ENCODE results near the gene MRPL24.
A peak's percentile ranks its signal among the peaks of the same experiment; 100 is the strongest.

MRPL24 gene

DNA sequence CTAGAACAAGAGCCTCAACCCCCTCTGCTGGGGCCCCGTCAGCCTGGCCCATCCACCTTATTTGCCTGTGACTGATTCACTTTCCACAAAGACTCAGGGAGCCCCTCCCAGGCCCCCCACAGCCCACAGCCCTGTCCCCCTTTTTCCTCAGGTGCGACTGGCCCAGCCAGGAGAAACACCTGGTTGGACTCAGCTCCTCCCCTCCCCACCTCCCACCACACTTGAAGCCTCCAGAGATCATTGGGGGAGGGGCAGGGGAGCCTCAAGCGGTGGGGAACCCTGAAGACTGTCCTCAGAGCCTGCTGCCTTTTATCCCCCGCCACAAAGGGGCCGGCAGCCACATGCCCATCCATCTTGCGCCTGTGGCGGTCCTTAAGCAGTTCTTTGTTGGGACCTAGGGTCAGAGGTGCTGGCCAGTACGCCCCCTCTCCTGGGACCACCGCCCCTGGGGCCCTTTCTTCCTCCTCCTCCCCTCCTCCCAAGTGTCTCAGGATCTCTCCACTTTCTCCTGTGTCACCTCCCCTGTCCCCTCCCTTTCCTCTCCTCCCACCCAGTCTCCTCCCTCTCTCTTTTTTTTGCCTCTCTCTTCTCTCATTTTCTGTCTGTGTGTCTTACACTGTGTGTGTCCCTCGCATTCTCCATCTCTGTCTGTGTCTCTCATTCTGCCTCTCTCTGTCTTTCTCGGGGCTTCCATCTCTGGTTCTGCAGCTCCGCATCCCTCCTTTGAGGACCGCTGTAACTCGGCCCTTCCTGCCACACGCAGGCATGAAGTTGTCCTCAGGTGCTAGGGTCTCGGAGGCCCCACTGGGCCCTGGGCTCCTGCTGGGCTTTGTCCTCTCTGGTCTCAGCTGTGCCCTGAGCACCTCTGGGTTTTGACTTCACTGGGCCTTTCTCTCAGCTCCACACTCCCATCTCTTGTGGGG is 47.7 kb downstream of the MRPL24 start:
- Histone ChIP-seq H3K36me3 (ENCODE audit: control insufficient read depth in 2 of 2, insufficient read depth in 2 of 2, low read length in 2 of 2) (no peaks in the 10 kb centered on the region), H3K9me3 (ENCODE audit: control insufficient read depth in 2 of 2, low read length in 2 of 2) (no peaks in the 10 kb centered on the region), H3K9ac (ENCODE audit: low read depth in 1 of 2, low read length in 2 of 2) (no peak overlapping the region), H3K27me3 (ENCODE audit: control insufficient read depth in 2 of 2, insufficient read depth in 2 of 2, low read length in 2 of 2) (peaks cover 27 to 34% of the 10 kb centered on the region in 2 donors), H3K4me1 (ENCODE audit: control insufficient read depth in 2 of 2, insufficient read depth in 2 of 2, low read length in 2 of 2) (peaks cover 0 to 21% of the 10 kb centered on the region in 2 donors), H3K27ac (ENCODE audit: low read depth in 2 of 2, low read length in 2 of 2) (no peak overlapping the region), H3K4me3 (ENCODE audit: low read length in 2 of 2) (no peak overlapping the region)

DNA sequence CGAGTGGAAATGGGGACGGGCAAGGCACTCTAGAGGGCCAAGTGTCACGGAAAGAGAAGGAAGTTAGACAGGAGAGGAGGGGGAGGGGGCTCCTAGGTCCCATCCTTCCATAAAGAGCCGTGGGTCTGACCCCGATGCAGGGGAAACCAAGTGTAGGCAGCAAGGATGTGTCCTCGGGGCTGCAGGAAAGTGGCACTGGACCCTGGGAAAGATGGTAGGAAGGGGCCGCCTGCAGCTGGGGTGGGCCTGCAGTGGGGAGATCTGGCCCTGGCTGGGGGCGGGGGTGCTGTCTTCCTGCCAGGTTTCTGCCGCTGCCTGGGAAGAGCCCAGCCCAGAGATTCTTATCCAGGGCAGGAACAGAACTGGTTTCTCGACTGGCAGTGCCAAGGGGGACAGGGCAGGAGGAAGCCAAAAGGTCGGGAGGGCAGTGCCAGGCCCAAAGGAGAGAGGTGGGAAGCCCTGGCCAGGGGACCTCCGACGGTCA is 48.4 kb downstream of the MRPL24 start:
- Histone ChIP-seq H3K36me3 (ENCODE audit: control insufficient read depth in 2 of 2, insufficient read depth in 2 of 2, low read length in 2 of 2) (no peaks in the 10 kb centered on the region), H3K27me3 (ENCODE audit: control insufficient read depth in 2 of 2, insufficient read depth in 2 of 2, low read length in 2 of 2) (peaks cover 27 to 34% of the 10 kb centered on the region in 2 donors), H3K27ac (ENCODE audit: low read depth in 2 of 2, low read length in 2 of 2) (no peak overlapping the region), H3K4me3 (ENCODE audit: low read length in 2 of 2) (no peak overlapping the region), H3K4me1 (ENCODE audit: control insufficient read depth in 2 of 2, insufficient read depth in 2 of 2, low read length in 2 of 2) (peaks cover 0 to 21% of the 10 kb centered on the region in 2 donors), H3K9me3 (ENCODE audit: control insufficient read depth in 2 of 2, low read length in 2 of 2) (no peaks in the 10 kb centered on the region), H3K9ac (ENCODE audit: low read depth in 1 of 2, low read length in 2 of 2) (no peak overlapping the region)

DNA sequence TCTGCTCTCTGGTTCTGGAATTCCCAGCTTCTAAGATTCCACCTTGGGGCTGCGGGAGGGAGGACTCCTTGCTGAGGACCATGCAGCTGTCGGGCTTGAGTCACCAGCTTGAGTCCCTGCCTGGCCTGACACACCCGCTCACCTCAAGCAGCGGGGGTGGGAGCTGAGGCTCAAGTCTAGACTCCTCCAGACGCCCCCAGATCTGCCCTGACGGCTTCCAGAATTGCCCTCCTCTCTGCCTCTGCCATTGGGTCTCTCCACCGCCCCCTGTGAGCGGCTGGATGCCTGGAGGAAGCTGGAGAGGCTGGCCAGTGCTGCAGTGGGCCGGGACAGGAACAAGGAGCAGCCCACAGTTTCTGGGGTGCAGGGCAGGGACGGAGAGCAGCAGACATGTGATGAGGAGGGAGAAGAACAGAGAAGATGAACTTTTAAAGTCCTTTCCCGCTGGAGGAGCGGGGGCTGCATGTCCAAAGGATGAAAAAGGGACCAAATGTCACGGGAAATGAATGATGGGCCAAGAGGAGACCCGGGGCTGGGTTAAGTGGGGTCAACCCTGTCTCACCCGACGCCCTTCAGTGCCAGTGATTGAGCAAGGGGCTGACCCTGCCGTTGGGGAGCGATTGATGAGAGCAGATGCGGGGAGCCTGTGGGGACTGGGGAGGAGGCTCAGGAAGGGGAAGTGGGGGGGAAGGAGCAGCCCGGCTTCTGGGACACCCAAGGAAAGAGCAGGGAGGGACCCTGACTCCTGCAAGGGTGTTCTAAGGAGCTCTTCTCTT is 49.0 kb downstream of the MRPL24 start:
- H3K4me1 ChIP-seq (ENCODE audit: control insufficient read depth in 2 of 2, insufficient read depth in 2 of 2, low read length in 2 of 2): peaks cover 0 to 21% of the 10 kb centered on the region in 2 donors
- H3K9me3 ChIP-seq (ENCODE audit: control insufficient read depth in 2 of 2, low read length in 2 of 2): no peaks in the 10 kb centered on the region
- H3K4me3 ChIP-seq (ENCODE audit: low read length in 2 of 2): no peak overlapping the region
- peaks cover 27 to 34% of the 10 kb centered on the region in 2 donors for H3K27me3 ChIP-seq (ENCODE audit: control insufficient read depth in 2 of 2, insufficient read depth in 2 of 2, low read length in 2 of 2)
- no peak overlapping the region for H3K9ac ChIP-seq (ENCODE audit: low read depth in 1 of 2, low read length in 2 of 2)
- no peak overlapping the region for H3K27ac ChIP-seq (ENCODE audit: low read depth in 2 of 2, low read length in 2 of 2)
- H3K36me3 ChIP-seq (ENCODE audit: control insufficient read depth in 2 of 2, insufficient read depth in 2 of 2, low read length in 2 of 2): no peaks in the 10 kb centered on the region

GRCh38 chr1:156691191-156691590 is 49.7 kb downstream of the MRPL24 start:
- H3K4me1 ChIP-seq (ENCODE audit: control insufficient read depth in 2 of 2, insufficient read depth in 2 of 2, low read length in 2 of 2): peaks cover 0 to 21% of the 10 kb centered on the region in 2 donors
- no peak overlapping the region for H3K27ac ChIP-seq (ENCODE audit: low read depth in 2 of 2, low read length in 2 of 2)
- H3K36me3 ChIP-seq (ENCODE audit: control insufficient read depth in 2 of 2, insufficient read depth in 2 of 2, low read length in 2 of 2): no peaks in the 10 kb centered on the region
- H3K27me3 ChIP-seq (ENCODE audit: control insufficient read depth in 2 of 2, insufficient read depth in 2 of 2, low read length in 2 of 2): peaks cover 27 to 34% of the 10 kb centered on the region in 2 donors
- no peak overlapping the region for H3K9ac ChIP-seq (ENCODE audit: low read depth in 1 of 2, low read length in 2 of 2)
- H3K4me3 ChIP-seq (ENCODE audit: low read length in 2 of 2): no peak overlapping the region
- H3K9me3 ChIP-seq (ENCODE audit: control insufficient read depth in 2 of 2, low read length in 2 of 2): no peaks in the 10 kb centered on the region

DNA sequence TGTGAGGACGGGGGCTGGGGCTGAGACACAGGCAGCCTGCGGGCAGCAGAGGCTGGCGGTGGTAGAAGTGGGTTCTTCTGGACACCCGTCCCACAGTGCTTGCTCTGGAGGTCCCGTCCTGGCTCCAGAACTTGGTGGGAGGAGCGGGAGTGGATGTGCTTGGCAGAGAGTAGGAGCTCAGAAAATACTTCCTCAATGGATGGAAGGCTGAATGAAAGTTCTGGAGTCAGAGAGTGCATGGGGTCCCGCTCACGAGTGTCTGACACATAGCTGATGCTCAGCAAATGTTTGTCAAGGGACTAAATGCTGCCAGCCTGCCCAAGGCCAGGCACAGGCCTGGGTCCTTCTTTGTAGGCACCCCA is 50.2 kb downstream of the MRPL24 start:
- Histone ChIP-seq H3K4me1 (ENCODE audit: control insufficient read depth in 2 of 2, insufficient read depth in 2 of 2, low read length in 2 of 2) (peaks cover 0 to 21% of the 10 kb centered on the region in 2 donors), H3K9ac (ENCODE audit: low read depth in 1 of 2, low read length in 2 of 2) (no peak overlapping the region), H3K9me3 (ENCODE audit: control insufficient read depth in 2 of 2, low read length in 2 of 2) (no peaks in the 10 kb centered on the region), H3K27ac (ENCODE audit: low read depth in 2 of 2, low read length in 2 of 2) (no peak overlapping the region), H3K27me3 (ENCODE audit: control insufficient read depth in 2 of 2, insufficient read depth in 2 of 2, low read length in 2 of 2) (peaks cover 27 to 34% of the 10 kb centered on the region in 2 donors), H3K36me3 (ENCODE audit: control insufficient read depth in 2 of 2, insufficient read depth in 2 of 2, low read length in 2 of 2) (no peaks in the 10 kb centered on the region), H3K4me3 (ENCODE audit: low read length in 2 of 2) (no peak overlapping the region)

GRCh38 chr1:156689953-156690674 is 50.8 kb downstream of the MRPL24 start:
- no peak overlapping the region for H3K9ac ChIP-seq (ENCODE audit: low read depth in 1 of 2, low read length in 2 of 2)
- H3K4me3 ChIP-seq (ENCODE audit: low read length in 2 of 2): no peak overlapping the region
- no peak overlapping the region for H3K27ac ChIP-seq (ENCODE audit: low read depth in 2 of 2, low read length in 2 of 2)

GRCh38 chr1:156689035-156689952 is 51.6 kb downstream of the MRPL24 start:
- Histone ChIP-seq H3K36me3 (ENCODE audit: control insufficient read depth in 2 of 2, insufficient read depth in 2 of 2, low read length in 2 of 2) (no peaks in the 10 kb centered on the region), H3K9me3 (ENCODE audit: control insufficient read depth in 2 of 2, low read length in 2 of 2) (no peaks in the 10 kb centered on the region), H3K27me3 (ENCODE audit: control insufficient read depth in 2 of 2, insufficient read depth in 2 of 2, low read length in 2 of 2) (peaks cover 29 to 39% of the 10 kb centered on the region in 2 donors), H3K9ac (ENCODE audit: low read depth in 1 of 2, low read length in 2 of 2) (no peak overlapping the region), H3K4me3 (ENCODE audit: low read length in 2 of 2) (peak overlapping the region in 1 of 2 donors; percentile 20), H3K4me1 (ENCODE audit: control insufficient read depth in 2 of 2, insufficient read depth in 2 of 2, low read length in 2 of 2) (peaks cover 0 to 17% of the 10 kb centered on the region in 2 donors), H3K27ac (ENCODE audit: low read depth in 2 of 2, low read length in 2 of 2) (no peak overlapping the region)

More at GRCh38 chr1:156689953-156690674, 50.8 kb downstream of the MRPL24 start:
- Histone ChIP-seq H3K9me3 (ENCODE audit: control insufficient read depth in 2 of 2, low read length in 2 of 2) (no peaks in the 10 kb centered on the region), H3K27me3 (ENCODE audit: control insufficient read depth in 2 of 2, insufficient read depth in 2 of 2, low read length in 2 of 2) (peaks cover 27 to 34% of the 10 kb centered on the region in 2 donors), H3K36me3 (ENCODE audit: control insufficient read depth in 2 of 2, insufficient read depth in 2 of 2, low read length in 2 of 2) (no peaks in the 10 kb centered on the region), H3K4me1 (ENCODE audit: control insufficient read depth in 2 of 2, insufficient read depth in 2 of 2, low read length in 2 of 2) (peaks cover 0 to 21% of the 10 kb centered on the region in 2 donors)
